ENCODE measurements around the gene NPAS3.

The NPAS3 gene

GRCh38 chr14:33350366-33350990 is 411.8 kb downstream of the NPAS3 start:
- Histone ChIP-seq H3K9me3 (ENCODE audit: control insufficient read depth in 2 of 2, low read length in 2 of 2) (no peaks in the 10 kb centered on the region), H3K9ac (ENCODE audit: low read length in 2 of 2) (no peak overlapping the region), H3K27me3 (ENCODE audit: control insufficient read depth in 1 of 2, insufficient read depth in 2 of 2, low read length in 2 of 2) (no peaks in the 10 kb centered on the region), H3K36me3 (ENCODE audit: control insufficient read depth in 2 of 2, insufficient read depth in 2 of 2, low read length in 2 of 2) (no peaks in the 10 kb centered on the region), H3K4me1 (ENCODE audit: control insufficient read depth, insufficient read depth, low read length) (no peaks in the 10 kb centered on the region), H3K4me3 (ENCODE audit: low read length in 2 of 2) (no peak overlapping the region), H3K27ac (ENCODE audit: low read length) (no peak overlapping the region)

GRCh38 chr14:33352821-33353220 is 414.1 kb downstream of the NPAS3 start:
- Histone ChIP-seq H3K9ac (ENCODE audit: low read length in 2 of 2) (no peak overlapping the region), H3K36me3 (ENCODE audit: control insufficient read depth in 2 of 2, insufficient read depth in 2 of 2, low read length in 2 of 2) (no peaks in the 10 kb centered on the region), H3K27me3 (ENCODE audit: control insufficient read depth in 1 of 2, insufficient read depth in 2 of 2, low read length in 2 of 2) (no peaks in the 10 kb centered on the region), H3K4me1 (ENCODE audit: control insufficient read depth, insufficient read depth, low read length) (peaks cover 2% of the 10 kb centered on the region), H3K4me3 (ENCODE audit: low read length in 2 of 2) (no peak overlapping the region), H3K27ac (ENCODE audit: low read length) (no peak overlapping the region), H3K9me3 (ENCODE audit: control insufficient read depth in 2 of 2, low read length in 2 of 2) (no peaks in the 10 kb centered on the region)

GRCh38 chr14:33356181-33356580 is 417.5 kb downstream of the NPAS3 start:
- no peak overlapping the region for H3K27ac ChIP-seq (ENCODE audit: low read length)
- H3K4me3 ChIP-seq (ENCODE audit: low read length in 2 of 2) = no peak overlapping the region
- no peak overlapping the region for H3K9ac ChIP-seq (ENCODE audit: low read length in 2 of 2)
- no peaks in the 10 kb centered on the region for H3K36me3 ChIP-seq (ENCODE audit: control insufficient read depth in 2 of 2, insufficient read depth in 2 of 2, low read length in 2 of 2)
- no peaks in the 10 kb centered on the region for H3K27me3 ChIP-seq (ENCODE audit: control insufficient read depth in 1 of 2, insufficient read depth in 2 of 2, low read length in 2 of 2)
- H3K4me1 ChIP-seq (ENCODE audit: control insufficient read depth, insufficient read depth, low read length) = peaks cover 2% of the 10 kb centered on the region
- H3K9me3 ChIP-seq (ENCODE audit: control insufficient read depth in 2 of 2, low read length in 2 of 2) = no peaks in the 10 kb centered on the region

GRCh38 chr14:33357225-33358010 is 418.7 kb downstream of the NPAS3 start:
- H3K9ac ChIP-seq (ENCODE audit: low read length in 2 of 2) = no peak overlapping the region
- H3K27me3 ChIP-seq (ENCODE audit: control insufficient read depth in 1 of 2, insufficient read depth in 2 of 2, low read length in 2 of 2) = no peaks in the 10 kb centered on the region
- H3K9me3 ChIP-seq (ENCODE audit: control insufficient read depth in 2 of 2, low read length in 2 of 2) = no peaks in the 10 kb centered on the region
- no peaks in the 10 kb centered on the region for H3K36me3 ChIP-seq (ENCODE audit: control insufficient read depth in 2 of 2, insufficient read depth in 2 of 2, low read length in 2 of 2)
- H3K27ac ChIP-seq (ENCODE audit: low read length) = no peak overlapping the region
- H3K4me1 ChIP-seq (ENCODE audit: control insufficient read depth, insufficient read depth, low read length) = peaks cover 2% of the 10 kb centered on the region
- H3K4me3 ChIP-seq (ENCODE audit: low read length in 2 of 2) = no peak overlapping the region

- H3K4me1 ChIP-seq (ENCODE audit: control insufficient read depth, insufficient read depth, low read length) = peaks cover 2% of the 10 kb centered on the region
- no peaks in the 10 kb centered on the region for H3K27me3 ChIP-seq (ENCODE audit: control insufficient read depth in 1 of 2, insufficient read depth in 2 of 2, low read length in 2 of 2)
- no peaks in the 10 kb centered on the region for H3K36me3 ChIP-seq (ENCODE audit: control insufficient read depth in 2 of 2, insufficient read depth in 2 of 2, low read length in 2 of 2)
- H3K27ac ChIP-seq (ENCODE audit: low read length) = no peak overlapping the region
- H3K9me3 ChIP-seq (ENCODE audit: control insufficient read depth in 2 of 2, low read length in 2 of 2) = no peaks in the 10 kb centered on the region
- no peak overlapping the region for H3K4me3 ChIP-seq (ENCODE audit: low read length in 2 of 2)
- no peak overlapping the region for H3K9ac ChIP-seq (ENCODE audit: low read length in 2 of 2)
Observed at GRCh38 chr14:33359288-33359881, 420.7 kb downstream of the NPAS3 start.

GRCh38 chr14:33362934-33363333 is 424.3 kb downstream of the NPAS3 start:
- H3K9ac ChIP-seq (ENCODE audit: low read length in 2 of 2) = no peak overlapping the region

GRCh38 chr14:33363682-33364081 is 425.0 kb downstream of the NPAS3 start:
- H3K36me3 ChIP-seq (ENCODE audit: control insufficient read depth in 2 of 2, insufficient read depth in 2 of 2, low read length in 2 of 2) = no peaks in the 10 kb centered on the region
- no peaks in the 10 kb centered on the region for H3K9me3 ChIP-seq (ENCODE audit: control insufficient read depth in 2 of 2, low read length in 2 of 2)
- H3K27ac ChIP-seq (ENCODE audit: low read length) = no peak overlapping the region
- no peak overlapping the region for H3K4me3 ChIP-seq (ENCODE audit: low read length in 2 of 2)
- H3K27me3 ChIP-seq (ENCODE audit: control insufficient read depth in 1 of 2, insufficient read depth in 2 of 2, low read length in 2 of 2) = no peaks in the 10 kb centered on the region
- H3K9ac ChIP-seq (ENCODE audit: low read length in 2 of 2) = no peak overlapping the region
- no peaks in the 10 kb centered on the region for H3K4me1 ChIP-seq (ENCODE audit: control insufficient read depth, insufficient read depth, low read length)

More at GRCh38 chr14:33362934-33363333, 424.3 kb downstream of the NPAS3 start:
- no peaks in the 10 kb centered on the region for H3K4me1 ChIP-seq (ENCODE audit: control insufficient read depth, insufficient read depth, low read length)
- H3K27ac ChIP-seq (ENCODE audit: low read length) = no peak overlapping the region
- H3K27me3 ChIP-seq (ENCODE audit: control insufficient read depth in 1 of 2, insufficient read depth in 2 of 2, low read length in 2 of 2) = no peaks in the 10 kb centered on the region
- H3K9me3 ChIP-seq (ENCODE audit: control insufficient read depth in 2 of 2, low read length in 2 of 2) = no peaks in the 10 kb centered on the region
- no peaks in the 10 kb centered on the region for H3K36me3 ChIP-seq (ENCODE audit: control insufficient read depth in 2 of 2, insufficient read depth in 2 of 2, low read length in 2 of 2)
- H3K4me3 ChIP-seq (ENCODE audit: low read length in 2 of 2) = no peak overlapping the region

- no peaks in the 10 kb centered on the region for H3K4me1 ChIP-seq (ENCODE audit: control insufficient read depth, insufficient read depth, low read length)
- H3K9ac ChIP-seq (ENCODE audit: low read length in 2 of 2) = no peak overlapping the region
- H3K9me3 ChIP-seq (ENCODE audit: control insufficient read depth in 2 of 2, low read length in 2 of 2) = no peaks in the 10 kb centered on the region
- H3K36me3 ChIP-seq (ENCODE audit: control insufficient read depth in 2 of 2, insufficient read depth in 2 of 2, low read length in 2 of 2) = no peaks in the 10 kb centered on the region
- H3K4me3 ChIP-seq (ENCODE audit: low read length in 2 of 2) = no peak overlapping the region
- no peak overlapping the region for H3K27ac ChIP-seq (ENCODE audit: low read length)
- no peaks in the 10 kb centered on the region for H3K27me3 ChIP-seq (ENCODE audit: control insufficient read depth in 1 of 2, insufficient read depth in 2 of 2, low read length in 2 of 2)
Observed at GRCh38 chr14:33364466-33364865, 425.8 kb downstream of the NPAS3 start.

- no peaks in the 10 kb centered on the region for H3K9me3 ChIP-seq (ENCODE audit: control insufficient read depth in 2 of 2, low read length in 2 of 2)
- H3K36me3 ChIP-seq (ENCODE audit: control insufficient read depth in 2 of 2, insufficient read depth in 2 of 2, low read length in 2 of 2) = no peaks in the 10 kb centered on the region
- no peak overlapping the region for H3K4me3 ChIP-seq (ENCODE audit: low read length in 2 of 2)
- H3K9ac ChIP-seq (ENCODE audit: low read length in 2 of 2) = no peak overlapping the region
- H3K27ac ChIP-seq (ENCODE audit: low read length) = no peak overlapping the region
- H3K4me1 ChIP-seq (ENCODE audit: control insufficient read depth, insufficient read depth, low read length) = no peaks in the 10 kb centered on the region
- no peaks in the 10 kb centered on the region for H3K27me3 ChIP-seq (ENCODE audit: control insufficient read depth in 1 of 2, insufficient read depth in 2 of 2, low read length in 2 of 2)
Observed at GRCh38 chr14:33369041-33369440, 430.4 kb downstream of the NPAS3 start.

GRCh38 chr14:33369972-33370371 is 431.3 kb downstream of the NPAS3 start:
- H3K36me3 ChIP-seq (ENCODE audit: control insufficient read depth in 2 of 2, insufficient read depth in 2 of 2, low read length in 2 of 2) = no peaks in the 10 kb centered on the region
- no peak overlapping the region for H3K27ac ChIP-seq (ENCODE audit: low read length)
- no peak overlapping the region for H3K4me3 ChIP-seq (ENCODE audit: low read length in 2 of 2)
- H3K27me3 ChIP-seq (ENCODE audit: control insufficient read depth in 1 of 2, insufficient read depth in 2 of 2, low read length in 2 of 2) = no peaks in the 10 kb centered on the region
- no peaks in the 10 kb centered on the region for H3K9me3 ChIP-seq (ENCODE audit: control insufficient read depth in 2 of 2, low read length in 2 of 2)
- no peaks in the 10 kb centered on the region for H3K4me1 ChIP-seq (ENCODE audit: control insufficient read depth, insufficient read depth, low read length)
- no peak overlapping the region for H3K9ac ChIP-seq (ENCODE audit: low read length in 2 of 2)

- Histone ChIP-seq H3K9me3 (ENCODE audit: control insufficient read depth in 2 of 2, low read length in 2 of 2) (no peaks in the 10 kb centered on the region), H3K27me3 (ENCODE audit: control insufficient read depth in 1 of 2, insufficient read depth in 2 of 2, low read length in 2 of 2) (no peaks in the 10 kb centered on the region), H3K27ac (ENCODE audit: low read length) (no peak overlapping the region), H3K36me3 (ENCODE audit: control insufficient read depth in 2 of 2, insufficient read depth in 2 of 2, low read length in 2 of 2) (no peaks in the 10 kb centered on the region), H3K4me3 (ENCODE audit: low read length in 2 of 2) (no peak overlapping the region), H3K4me1 (ENCODE audit: control insufficient read depth, insufficient read depth, low read length) (no peaks in the 10 kb centered on the region), H3K9ac (ENCODE audit: low read length in 2 of 2) (no peak overlapping the region)
Observed at GRCh38 chr14:33370426-33370825, 431.7 kb downstream of the NPAS3 start.
